K562 (cell line): ENCODE results near the gene CFAP221. TPM values are rescaled to one million over a fixed set of nuclear protein-coding genes. Genes with fewer than 3 reads are reported as not detected.

ENCODE experiments used
- ARHGAP35 ChIP-seq: fragments of 450-650 bp; IDR thresholded peaks from 2 replicates; pipeline ENCODE4 v1.6.1; 2018; ENCODE audit not compliant: partially characterized antibody
- EHMT2 ChIP-seq: fragments of 450-650 bp; IDR thresholded peaks from 2 replicates; pipeline ENCODE4 v1.6.1; 2018; ENCODE audit warnings: antibody characterized with exemption
- FOXM1 ChIP-seq, 2 experiments: fragments of 450-650 bp in 1 of 2; sonication (generic) in 1 of 2; formaldehyde crosslinking in 1 of 2; IDR thresholded peaks; 2 replicates each; pipeline versions ENCODE4 v1.6.1 to v1.9.0; 2017 to 2022; ENCODE audit warnings: low read depth in 2 of 2, mild to moderate bottlenecking in 2 of 2, missing genetic modification reagents in 1 of 2, moderate library complexity in 1 of 2
- NR3C1 ChIP-seq: sonication (generic); formaldehyde crosslinking; IDR thresholded peaks from 2 replicates; pipeline ENCODE4 v1.8.1; 2022; ENCODE audit warnings: missing genetic modification reagents
- POLR3G ChIP-seq: IDR thresholded peaks from 2 replicates; pipeline ENCODE4 v1.6.1; 2011; ENCODE audit not compliant: insufficient read length, insufficient replicate concordance; ENCODE audit errors: extremely low read depth
- SRSF3 ChIP-seq: fragments of 200-400 bp; formaldehyde crosslinking; IDR thresholded peaks from 2 replicates; pipeline ENCODE4 v1.6.1; 2016; ENCODE audit warnings: mild to moderate bottlenecking, low read length, moderate library complexity; ENCODE audit not compliant: insufficient read depth
- ZNF253 ChIP-seq: fragments of 250-450 bp; sonication (Bioruptor Pico); conservative IDR thresholded peaks from 2 replicates; pipeline ENCODE4 v1.6.1; 2021; ENCODE audit warnings: mild to moderate bottlenecking
- polyA plus RNA-seq, 8 experiments: library from polyadenylated mRNA; depleted of rRNA in 4 of 8; stranded (reverse) in 5 of 8; unstranded in 3 of 8; fragments of >200 nt; fragmentation: Nextera tagmentation in 2 of 8; fragmentation: Illumina TruSeq in 1 of 8; extraction: Ambion mirVana in 2 of 8; extraction: Trizol in 1 of 8; gene quantifications; 2 replicates each; pipeline versions ENCODE4 v1.2.1 to v1.2.3, GENCODE V29; 2011 to 2014; ENCODE audit warnings: inconsistent platforms in 1 of 8, missing spikeins in 1 of 8
- total RNA-seq, 7 experiments: library from RNA; depleted of rRNA in 6 of 7; stranded (reverse); fragments of >200 nt in 6 of 7; fragmentation: Illumina TruSeq in 2 of 7; extraction: Trizol in 2 of 7; gene quantifications; 2 replicates each; pipeline versions ENCODE4 v1.2.1 to v1.2.3, GENCODE V29; 2011 to 2021; ENCODE audit warnings: low replicate concordance in 1 of 7
- TF ChIP-seq, protein P1 (sequence below): fragments of 250-450 bp; sonication (Bioruptor Pico); IDR thresholded peaks from 2 replicates; pipeline ENCODE4 v1.4.0; 2020; ENCODE audit warnings: mild to moderate bottlenecking, moderate library complexity
- TF ChIP-seq, protein P2 (sequence below): fragments of 250-450 bp; sonication (Bioruptor Pico); IDR thresholded peaks from 2 replicates; pipeline ENCODE4 v1.5.0; 2020; ENCODE audit warnings: mild to moderate bottlenecking, borderline replicate concordance
- TF ChIP-seq, protein P3 (sequence below): sonication (generic); formaldehyde crosslinking; IDR thresholded peaks from 2 replicates; pipeline ENCODE4 v1.8.1; 2023; ENCODE audit warnings: mild to moderate bottlenecking, missing genetic modification reagents
- TF ChIP-seq, protein P4 (sequence below): fragments of 450-650 bp; IDR thresholded peaks from 2 replicates; pipeline ENCODE4 v1.6.1; 2018; ENCODE audit not compliant: partially characterized antibody

Gene CFAP221
- total and polyA plus RNA-seq, 9 of the 15 experiments (the other 6 are each of a cell fraction or from before 2014, with no cell fraction given): 0.09 to 1.4 (median 0.65) TPM

DNA sequence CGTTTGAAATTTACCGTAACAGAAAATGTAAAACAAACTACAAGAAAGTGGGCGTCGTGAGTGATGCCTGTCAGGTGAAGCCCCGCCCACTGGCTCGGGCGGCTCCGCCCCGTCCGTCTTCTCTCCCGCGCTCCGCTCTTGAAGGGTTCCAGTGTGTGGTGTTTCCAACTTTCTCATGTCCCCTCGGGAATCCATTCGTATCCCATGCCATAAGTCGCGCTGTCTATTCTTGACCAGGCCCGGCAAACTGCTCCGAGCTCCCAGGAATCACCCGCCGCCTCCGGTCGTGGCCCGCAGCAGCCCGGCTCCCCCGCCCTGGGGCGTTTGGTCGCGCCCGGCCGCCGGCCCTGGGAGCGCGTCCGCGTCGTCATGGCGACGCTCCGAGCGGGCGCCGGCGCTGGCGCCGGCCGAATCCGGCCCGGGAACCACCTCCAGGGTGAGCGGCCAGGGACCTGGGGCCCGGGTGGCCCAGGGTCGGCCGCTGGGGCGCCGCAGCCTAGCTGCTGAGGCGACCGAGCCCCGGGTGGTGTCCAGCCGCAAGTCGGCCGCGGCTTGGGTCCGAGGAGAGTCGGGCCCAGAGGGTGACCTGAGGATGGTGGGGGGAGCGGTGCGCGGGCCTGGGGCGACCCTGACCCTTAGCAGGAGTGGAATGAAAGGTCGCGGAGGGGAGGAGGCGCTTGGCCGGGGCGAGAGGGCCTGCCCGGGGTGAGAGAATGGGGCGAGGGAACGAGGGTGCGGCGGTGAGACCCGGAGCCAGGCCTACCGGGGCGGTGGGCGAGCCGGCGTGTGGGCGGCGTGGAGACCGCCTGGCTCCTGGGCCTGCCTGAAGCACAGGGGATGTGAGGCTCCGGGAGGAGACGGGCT lies at the start of gene CFAP221 (continued):
- TF ChIP-seq ZNF253 (CRISPR knock-in tag) (no peak), POLR3G (no peak), EHMT2 (no peak), FOXM1 (IDR thresholded peaks at IDR 0.05; ENCODE audit: low read depth) (no peak), FOXM1 (CRISPR knock-in tag; IDR thresholded peaks at IDR 0.05; ENCODE audit: low read depth) (no peak), ARHGAP35 (no peak), NR3C1 (no peak), SRSF3 (no peak)
- TF ChIP-seq, protein P1, sequence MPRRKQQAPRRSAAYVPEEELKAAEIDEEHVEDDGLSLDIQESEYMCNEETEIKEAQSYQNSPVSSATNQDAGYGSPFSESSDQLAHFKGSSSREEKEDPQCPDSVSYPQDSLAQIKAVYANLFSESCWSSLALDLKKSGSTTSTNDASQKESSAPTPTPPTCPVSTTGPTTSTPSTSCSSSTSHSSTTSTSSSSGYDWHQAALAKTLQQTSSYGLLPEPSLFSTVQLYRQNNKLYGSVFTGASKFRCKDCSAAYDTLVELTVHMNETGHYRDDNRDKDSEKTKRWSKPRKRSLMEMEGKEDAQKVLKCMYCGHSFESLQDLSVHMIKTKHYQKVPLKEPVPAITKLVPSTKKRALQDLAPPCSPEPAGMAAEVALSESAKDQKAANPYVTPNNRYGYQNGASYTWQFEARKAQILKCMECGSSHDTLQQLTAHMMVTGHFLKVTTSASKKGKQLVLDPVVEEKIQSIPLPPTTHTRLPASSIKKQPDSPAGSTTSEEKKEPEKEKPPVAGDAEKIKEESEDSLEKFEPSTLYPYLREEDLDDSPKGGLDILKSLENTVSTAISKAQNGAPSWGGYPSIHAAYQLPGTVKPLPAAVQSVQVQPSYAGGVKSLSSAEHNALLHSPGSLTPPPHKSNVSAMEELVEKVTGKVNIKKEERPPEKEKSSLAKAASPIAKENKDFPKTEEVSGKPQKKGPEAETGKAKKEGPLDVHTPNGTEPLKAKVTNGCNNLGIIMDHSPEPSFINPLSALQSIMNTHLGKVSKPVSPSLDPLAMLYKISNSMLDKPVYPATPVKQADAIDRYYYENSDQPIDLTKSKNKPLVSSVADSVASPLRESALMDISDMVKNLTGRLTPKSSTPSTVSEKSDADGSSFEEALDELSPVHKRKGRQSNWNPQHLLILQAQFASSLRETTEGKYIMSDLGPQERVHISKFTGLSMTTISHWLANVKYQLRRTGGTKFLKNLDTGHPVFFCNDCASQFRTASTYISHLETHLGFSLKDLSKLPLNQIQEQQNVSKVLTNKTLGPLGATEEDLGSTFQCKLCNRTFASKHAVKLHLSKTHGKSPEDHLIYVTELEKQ (CRISPR knock-in tag): no peak
- TF ChIP-seq, protein P2, sequence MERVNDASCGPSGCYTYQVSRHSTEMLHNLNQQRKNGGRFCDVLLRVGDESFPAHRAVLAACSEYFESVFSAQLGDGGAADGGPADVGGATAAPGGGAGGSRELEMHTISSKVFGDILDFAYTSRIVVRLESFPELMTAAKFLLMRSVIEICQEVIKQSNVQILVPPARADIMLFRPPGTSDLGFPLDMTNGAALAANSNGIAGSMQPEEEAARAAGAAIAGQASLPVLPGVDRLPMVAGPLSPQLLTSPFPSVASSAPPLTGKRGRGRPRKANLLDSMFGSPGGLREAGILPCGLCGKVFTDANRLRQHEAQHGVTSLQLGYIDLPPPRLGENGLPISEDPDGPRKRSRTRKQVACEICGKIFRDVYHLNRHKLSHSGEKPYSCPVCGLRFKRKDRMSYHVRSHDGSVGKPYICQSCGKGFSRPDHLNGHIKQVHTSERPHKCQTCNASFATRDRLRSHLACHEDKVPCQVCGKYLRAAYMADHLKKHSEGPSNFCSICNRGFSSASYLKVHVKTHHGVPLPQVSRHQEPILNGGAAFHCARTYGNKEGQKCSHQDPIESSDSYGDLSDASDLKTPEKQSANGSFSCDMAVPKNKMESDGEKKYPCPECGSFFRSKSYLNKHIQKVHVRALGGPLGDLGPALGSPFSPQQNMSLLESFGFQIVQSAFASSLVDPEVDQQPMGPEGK (CRISPR knock-in tag): no peak
- TF ChIP-seq, protein P3, sequence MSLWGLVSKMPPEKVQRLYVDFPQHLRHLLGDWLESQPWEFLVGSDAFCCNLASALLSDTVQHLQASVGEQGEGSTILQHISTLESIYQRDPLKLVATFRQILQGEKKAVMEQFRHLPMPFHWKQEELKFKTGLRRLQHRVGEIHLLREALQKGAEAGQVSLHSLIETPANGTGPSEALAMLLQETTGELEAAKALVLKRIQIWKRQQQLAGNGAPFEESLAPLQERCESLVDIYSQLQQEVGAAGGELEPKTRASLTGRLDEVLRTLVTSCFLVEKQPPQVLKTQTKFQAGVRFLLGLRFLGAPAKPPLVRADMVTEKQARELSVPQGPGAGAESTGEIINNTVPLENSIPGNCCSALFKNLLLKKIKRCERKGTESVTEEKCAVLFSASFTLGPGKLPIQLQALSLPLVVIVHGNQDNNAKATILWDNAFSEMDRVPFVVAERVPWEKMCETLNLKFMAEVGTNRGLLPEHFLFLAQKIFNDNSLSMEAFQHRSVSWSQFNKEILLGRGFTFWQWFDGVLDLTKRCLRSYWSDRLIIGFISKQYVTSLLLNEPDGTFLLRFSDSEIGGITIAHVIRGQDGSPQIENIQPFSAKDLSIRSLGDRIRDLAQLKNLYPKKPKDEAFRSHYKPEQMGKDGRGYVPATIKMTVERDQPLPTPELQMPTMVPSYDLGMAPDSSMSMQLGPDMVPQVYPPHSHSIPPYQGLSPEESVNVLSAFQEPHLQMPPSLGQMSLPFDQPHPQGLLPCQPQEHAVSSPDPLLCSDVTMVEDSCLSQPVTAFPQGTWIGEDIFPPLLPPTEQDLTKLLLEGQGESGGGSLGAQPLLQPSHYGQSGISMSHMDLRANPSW (CRISPR knock-in tag): no peak
- TF ChIP-seq, protein P4, sequence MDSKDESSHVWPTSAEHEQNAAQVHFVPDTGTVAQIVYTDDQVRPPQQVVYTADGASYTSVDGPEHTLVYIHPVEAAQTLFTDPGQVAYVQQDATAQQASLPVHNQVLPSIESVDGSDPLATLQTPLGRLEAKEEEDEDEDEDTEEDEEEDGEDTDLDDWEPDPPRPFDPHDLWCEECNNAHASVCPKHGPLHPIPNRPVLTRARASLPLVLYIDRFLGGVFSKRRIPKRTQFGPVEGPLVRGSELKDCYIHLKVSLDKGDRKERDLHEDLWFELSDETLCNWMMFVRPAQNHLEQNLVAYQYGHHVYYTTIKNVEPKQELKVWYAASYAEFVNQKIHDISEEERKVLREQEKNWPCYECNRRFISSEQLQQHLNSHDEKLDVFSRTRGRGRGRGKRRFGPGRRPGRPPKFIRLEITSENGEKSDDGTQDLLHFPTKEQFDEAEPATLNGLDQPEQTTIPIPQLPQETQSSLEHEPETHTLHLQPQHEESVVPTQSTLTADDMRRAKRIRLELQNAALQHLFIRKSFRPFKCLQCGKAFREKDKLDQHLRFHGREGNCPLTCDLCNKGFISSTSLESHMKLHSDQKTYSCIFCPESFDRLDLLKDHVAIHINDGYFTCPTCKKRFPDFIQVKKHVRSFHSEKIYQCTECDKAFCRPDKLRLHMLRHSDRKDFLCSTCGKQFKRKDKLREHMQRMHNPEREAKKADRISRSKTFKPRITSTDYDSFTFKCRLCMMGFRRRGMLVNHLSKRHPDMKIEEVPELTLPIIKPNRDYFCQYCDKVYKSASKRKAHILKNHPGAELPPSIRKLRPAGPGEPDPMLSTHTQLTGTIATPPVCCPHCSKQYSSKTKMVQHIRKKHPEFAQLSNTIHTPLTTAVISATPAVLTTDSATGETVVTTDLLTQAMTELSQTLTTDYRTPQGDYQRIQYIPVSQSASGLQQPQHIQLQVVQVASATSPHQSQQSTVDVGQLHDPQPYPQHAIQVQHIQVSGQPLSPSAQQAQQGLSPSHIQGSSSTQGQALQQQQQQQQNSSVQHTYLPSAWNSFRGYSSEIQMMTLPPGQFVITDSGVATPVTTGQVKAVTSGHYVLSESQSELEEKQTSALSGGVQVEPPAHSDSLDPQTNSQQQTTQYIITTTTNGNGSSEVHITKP: peak; percentile 100
